Lung (tissue), 12 donors: ENCODE measurements around the gene DESI1. TPM values are rescaled to one million over a fixed set of nuclear protein-coding genes. Genes with fewer than 3 reads are reported as not detected.
A peak's percentile ranks its signal among the peaks of the same experiment; 100 is the strongest.

Source experiments
- ATAC-seq: fragments of 200-7000 bp; cut with Tn5 transposase; one replicate; pipeline ENCODE4 v1.9.1; 2020; ENCODE audit warnings: moderate number of reproducible peaks; ENCODE audit not compliant: insufficient read depth, low FRiP score
- DNase-seq, 3 donors: peaks; one replicate each; pipeline ENCODE4 v3.0.0-alpha.2; 2013 to 2017
- H3K27ac ChIP-seq, 2 donors: one replicate each; pipeline ENCODE4 v1.5.1; 2013; ENCODE audit warnings: mild to moderate bottlenecking in 2 of 2, moderate library complexity in 2 of 2, control low read depth in 1 of 2, inconsistent platforms in 1 of 2, low read depth in 1 of 2, low read length in 1 of 2
- H3K27me3 ChIP-seq, 3 donors: one replicate each; pipeline ENCODE4 v1.5.1; 2013; ENCODE audit warnings: low read length in 2 of 3; ENCODE audit not compliant: control insufficient read depth in 3 of 3, insufficient read depth in 3 of 3
- H3K36me3 ChIP-seq, 4 donors: one replicate each; pipeline ENCODE4 v1.5.1; 2013; ENCODE audit warnings: low read length in 4 of 4, mild to moderate bottlenecking in 1 of 4, moderate library complexity in 1 of 4; ENCODE audit not compliant: control insufficient read depth in 4 of 4, insufficient read depth in 4 of 4
- H3K4me1 ChIP-seq, 5 donors: one replicate each; pipeline ENCODE4 v1.5.1; 2013; ENCODE audit warnings: low read length in 5 of 5, mild to moderate bottlenecking in 2 of 5, moderate library complexity in 1 of 5; ENCODE audit not compliant: control insufficient read depth in 5 of 5, insufficient read depth in 5 of 5
- H3K4me3 ChIP-seq: one replicate; pipeline ENCODE4 v1.5.1; 2013; ENCODE audit warnings: mild to moderate bottlenecking, control low read depth, moderate library complexity
- H3K9ac ChIP-seq, 2 donors: one replicate each; pipeline ENCODE4 v1.5.1; 2013; ENCODE audit warnings: low read length in 2 of 2, control low read depth in 1 of 2; ENCODE audit not compliant: insufficient read depth in 1 of 2
- H3K9me3 ChIP-seq, 4 donors: one replicate each; pipeline ENCODE4 v1.5.1; 2013; ENCODE audit warnings: low read length in 3 of 4, mild to moderate bottlenecking in 1 of 4, moderate library complexity in 1 of 4; ENCODE audit not compliant: control insufficient read depth in 4 of 4, insufficient read depth in 3 of 4
- CTCF ChIP-seq: IDR thresholded peaks from 2 replicates; pipeline ENCODE4 v1.5.1; 2012; ENCODE audit warnings: mild to moderate bottlenecking; ENCODE audit errors: control extremely low read depth, extremely low read depth
- WGBS, 2 donors: extraction: QIAGEN DNeasy Blood & Tissue Kit; methylation state at CpG; one replicate each; pipeline ENCODE4 v1.1.7; 2013; 5-methylcytosine and 5-hydroxymethylcytosine counted together
- polyA plus RNA-seq, 2 donors: library from polyadenylated mRNA; stranded (reverse); fragments of 200-250 nt; gene quantifications; one replicate each; pipeline ENCODE4 v1.2.1, GENCODE V29; 2013
- total RNA-seq, 2 donors: library from RNA; depleted of rRNA in 1 of 2; stranded (reverse); fragments of >200 nt in 1 of 2; gene quantifications; one replicate each; pipeline ENCODE4 v1.2.1, GENCODE V29; 2014 to 2021
- donor health status: control.
- donor health status: control.
- donor health status: Bipolar disorder and iron deficiency.
- donor health status: healthy.
- donor health status: DM: yes; HTN: yes; CAD: no.

Gene DESI1
- total and polyA plus RNA-seq, 4 donors = 13.6 to 42.7 (median 30.6) TPM

DNA sequence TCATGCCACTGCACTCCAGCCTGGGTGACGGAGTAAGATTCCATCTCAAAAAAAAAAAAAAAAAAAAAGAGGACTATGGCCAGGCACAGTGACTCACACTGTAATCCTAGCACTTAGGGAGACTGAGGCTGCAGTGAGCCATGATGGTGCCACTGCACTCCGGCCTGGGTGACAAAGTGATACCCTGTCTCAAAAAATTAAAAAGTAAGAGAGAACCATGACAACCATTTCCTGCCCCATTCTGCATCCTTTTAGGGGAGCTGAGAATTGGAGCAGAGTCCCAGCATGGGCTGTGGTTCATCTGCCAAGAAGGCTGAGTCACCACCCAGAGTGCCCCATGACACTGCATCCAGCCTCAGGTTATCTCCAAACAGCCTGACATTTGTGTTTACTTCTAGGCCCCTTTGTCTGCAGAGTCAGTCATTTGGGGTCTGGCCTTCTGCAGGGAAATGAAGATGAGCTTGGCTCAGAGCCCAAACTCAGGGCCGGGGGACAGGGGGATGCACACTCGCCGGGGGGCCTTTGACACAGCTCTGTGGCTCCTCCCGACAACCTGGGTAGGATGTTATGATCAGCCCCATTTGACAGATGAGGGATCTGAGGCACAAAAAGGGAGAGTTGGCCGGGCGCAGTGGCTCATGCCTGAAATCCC, 55.3 kb downstream of the DESI1 start:
- 65% methylated on average over 8 of the region's 8 CpGs for WGBS, 2 donors
- Histone ChIP-seq H3K4me3 (no peak overlapping the region), H3K9ac (no peak overlapping the region), H3K4me1 (peaks cover 0 to 31% (median 6%) of the 10 kb centered on the region in 5 donors), H3K27ac (peak overlapping the region; percentile 2 to 51), H3K9me3 (no peaks in the 10 kb centered on the region), H3K36me3 (no peaks in the 10 kb centered on the region), H3K27me3 (no peaks in the 10 kb centered on the region)
- DNase-seq = peak; percentile 67 to 79 (median 71)
- TF ChIP-seq CTCF = no peak
- ATAC-seq = peak; percentile 35

DNA sequence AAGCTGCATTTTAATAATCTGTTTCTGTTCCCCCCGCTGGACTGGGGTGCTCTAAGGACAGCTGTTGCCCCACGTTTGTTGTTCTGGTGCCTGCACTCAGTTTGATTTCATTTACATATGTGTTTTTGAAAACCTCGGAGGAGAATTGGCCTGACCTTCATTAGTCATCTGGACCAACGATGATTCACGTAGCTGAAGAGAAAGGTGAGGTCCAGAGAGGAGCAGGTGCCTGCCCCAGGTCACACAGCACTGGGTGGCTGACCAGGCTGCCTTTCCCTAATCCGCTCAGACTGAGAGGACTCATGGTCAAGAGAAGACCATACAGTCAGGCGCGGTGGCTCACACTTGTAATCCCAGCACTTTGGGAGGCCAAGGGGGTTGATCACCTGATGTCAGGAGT, 56.3 kb downstream of the DESI1 start:
- TF ChIP-seq CTCF = no peak
- DNase-seq (no peak), ATAC-seq (no peak)
- WGBS, 2 donors = 91 to 93% methylated on average over 8 of the region's 8 CpGs
- no peaks in the 10 kb centered on the region for H3K36me3 ChIP-seq
- H3K27me3 ChIP-seq = no peaks in the 10 kb centered on the region
- H3K4me1 ChIP-seq = peaks cover 0 to 39% (median 6%) of the 10 kb centered on the region in 5 donors
- no peak overlapping the region for H3K9ac ChIP-seq
- no peak overlapping the region for H3K4me3 ChIP-seq
- H3K27ac ChIP-seq = peak overlapping the region in 1 of 2 donors; percentile 61
- H3K9me3 ChIP-seq = no peaks in the 10 kb centered on the region

- Histone ChIP-seq H3K9ac (no peak overlapping the region), H3K27ac (peak overlapping the region; percentile 9 to 85), H3K4me1 (peaks cover 0 to 41% (median 6%) of the 10 kb centered on the region in 5 donors), H3K9me3 (no peaks in the 10 kb centered on the region), H3K4me3 (no peak overlapping the region), H3K27me3 (no peaks in the 10 kb centered on the region), H3K36me3 (no peaks in the 10 kb centered on the region)
- TF ChIP-seq CTCF = no peak
- WGBS, 2 donors = 52 to 72% methylated on average over 10 of the region's 10 CpGs
- ATAC-seq (no peak), DNase-seq (no peak)
Measured at GRCh38 chr22:41563051-41563711, 57.7 kb downstream of the DESI1 start.
